AG04449 (cell line): ENCODE measurements around the gene ZBP1.

Source experiments
- CTCF ChIA-PET: fragments of 350-600 bp; formaldehyde crosslinking; extraction: SDS; loops from one replicate; lab custom pipeline; 2021; ENCODE audit warnings: antibody characterized with exemption; lab: Yijun Ruan, JAX
- POLR2A ChIA-PET: fragments of 400-600, 350-600 bp; formaldehyde crosslinking; extraction: SDS; loops from one replicate; lab custom pipeline; 2020; ENCODE audit warnings: antibody characterized with exemption, inconsistent platforms; lab: Yijun Ruan, JAX
- DNase-seq: peaks from one replicate; pipeline ENCODE4 v3.0.0-alpha.2; 2010; ENCODE audit warnings: low read depth, low spot score
- H3K4me3 ChIP-seq: 2 replicates; pipeline ENCODE4 v1.5.1; 2011; ENCODE audit warnings: low read depth, mild to moderate bottlenecking, control low read depth, low read length
- CTCF ChIP-seq: IDR thresholded peaks from one replicate; pipeline ENCODE4 v1.5.1; 2011; ENCODE audit warnings: mild to moderate bottlenecking, moderate library complexity, low read length, control low read depth, inconsistent platforms; ENCODE audit not compliant: insufficient read depth; ENCODE audit errors: missing control alignments

Gene ZBP1

GRCh38 chr20:57612916-57613315 is 7.3 kb downstream of the ZBP1 start:
- ChIA-PET CTCF (interaction anchor here (1.1 kb wide), 1 partner anchor 11 kb away, joined by 4 read pairs; no protein-coding TSS in a partner anchor), POLR2A (no interaction called here)
- no peak overlapping the region for H3K4me3 ChIP-seq
- TF ChIP-seq CTCF = no peak
- DNase-seq = no peak

GRCh38 chr20:57612436-57612835 is 7.8 kb downstream of the ZBP1 start:
- H3K4me3 ChIP-seq = no peak overlapping the region
- no peak for TF ChIP-seq CTCF
- DNase-seq = no peak
- ChIA-PET POLR2A (no interaction called here), CTCF (interaction anchor here (1.1 kb wide), 1 partner anchor 10 kb away, joined by 4 read pairs; no protein-coding TSS in a partner anchor)

- no peak for TF ChIP-seq CTCF
- no peak overlapping the region for H3K4me3 ChIP-seq
- ChIA-PET CTCF (interaction anchor here (1.2 to 1.3 kb wide), 2 partner anchors 15 to 42 kb away, joined by 3 read pairs; no protein-coding TSS in a partner anchor), POLR2A (no interaction called here)
- DNase-seq = no peak
Measured at GRCh38 chr20:57611586-57612311, 8.5 kb downstream of the ZBP1 start.

- ChIA-PET POLR2A (no interaction called here), CTCF (interaction anchor here (0.7 to 1.7 kb wide), 2 partner anchors 12 to 600 kb away, joined by 3 to 9 read pairs; no protein-coding TSS in a partner anchor)
- no peak for TF ChIP-seq CTCF
- H3K4me3 ChIP-seq = no peak overlapping the region
- no peak for DNase-seq
Measured at GRCh38 chr20:57610261-57610952, 9.8 kb downstream of the ZBP1 start.

GRCh38 chr20:57609842-57610167 is 10.4 kb downstream of the ZBP1 start:
- no peak for DNase-seq
- H3K4me3 ChIP-seq = no peak overlapping the region
- CTCF ChIA-PET = interaction anchor here (0.7 to 1.7 kb wide), 2 partner anchors 11 to 600 kb away, joined by 3 to 9 read pairs; no protein-coding TSS in a partner anchor
- POLR2A ChIA-PET = no interaction called here
- no peak for TF ChIP-seq CTCF
